ENCODE results near the gene GUCY1A2.

Gene GUCY1A2

GRCh38 chr11:106998116-106998915, 20.0 kb downstream of the GUCY1A2 start:
- DNase-seq (ENCODE audit: low read depth): no peak

GRCh38 chr11:106997227-106997626, 21.0 kb downstream of the GUCY1A2 start:
- DNase-seq (ENCODE audit: low read depth): no peak

GRCh38 chr11:106996691-106997090, 21.6 kb downstream of the GUCY1A2 start:
- no peak for DNase-seq (ENCODE audit: low read depth)

- DNase-seq (ENCODE audit: low read depth): no peak
These were observed 27.9 kb downstream of the GUCY1A2 start for GRCh38 chr11:106990331-106990730.

GRCh38 chr11:106989078-106989455, 29.2 kb downstream of the GUCY1A2 start:
- DNase-seq (ENCODE audit: low read depth): no peak

GRCh38 chr11:106988151-106989077, 29.9 kb downstream of the GUCY1A2 start:
- no peak for DNase-seq (ENCODE audit: low read depth)

- DNase-seq (ENCODE audit: low read depth): no peak
These were observed 31.6 kb downstream of the GUCY1A2 start for GRCh38 chr11:106986673-106987072.

- DNase-seq (ENCODE audit: low read depth): no peak
These were observed 32.0 kb downstream of the GUCY1A2 start for GRCh38 chr11:106986261-106986660.

- no peak for DNase-seq (ENCODE audit: low read depth)
These were observed 34.3 kb downstream of the GUCY1A2 start for GRCh38 chr11:106983991-106984390.

- DNase-seq (ENCODE audit: low read depth): no peak
These were observed 35.0 kb downstream of the GUCY1A2 start for GRCh38 chr11:106983261-106983660.

- DNase-seq (ENCODE audit: low read depth): no peak
These were observed 43.4 kb downstream of the GUCY1A2 start for GRCh38 chr11:106974831-106975230.

- DNase-seq (ENCODE audit: low read depth): no peak
These were observed 46.4 kb downstream of the GUCY1A2 start for GRCh38 chr11:106971864-106972263.

- DNase-seq (ENCODE audit: low read depth): no peak
These were observed 48.5 kb downstream of the GUCY1A2 start for GRCh38 chr11:106969644-106970355.

- DNase-seq (ENCODE audit: low read depth): no peak
These were observed 55.3 kb downstream of the GUCY1A2 start for GRCh38 chr11:106962995-106963394.

- no peak for DNase-seq (ENCODE audit: low read depth)
These were observed 56.8 kb downstream of the GUCY1A2 start for GRCh38 chr11:106961518-106961917.

- no peak for DNase-seq (ENCODE audit: low read depth)
These were observed 57.2 kb downstream of the GUCY1A2 start for GRCh38 chr11:106961048-106961447.

GRCh38 chr11:106959800-106960199, 58.5 kb downstream of the GUCY1A2 start:
- no peak for DNase-seq (ENCODE audit: low read depth)

- no peak for DNase-seq (ENCODE audit: low read depth)
These were observed 58.9 kb downstream of the GUCY1A2 start for GRCh38 chr11:106959386-106959785.

- no peak for DNase-seq (ENCODE audit: low read depth)
These were observed 59.6 kb downstream of the GUCY1A2 start for GRCh38 chr11:106958517-106959248.

- DNase-seq (ENCODE audit: low read depth): no peak
These were observed 61.2 kb downstream of the GUCY1A2 start for GRCh38 chr11:106957030-106957482.

- no peak for DNase-seq (ENCODE audit: low read depth)
These were observed 68.2 kb downstream of the GUCY1A2 start for GRCh38 chr11:106950067-106950491.

- DNase-seq (ENCODE audit: low read depth): no peak
These were observed 75.2 kb downstream of the GUCY1A2 start for GRCh38 chr11:106943089-106943488.

Data from stimulated activated CD8-positive, alpha-beta memory T cell treated with anti-CD3 and anti-CD28 coated beads, Interleukin-15, amount 100 ng/mL, for 1 hour (primary cell).